ENCODE results near the gene CPXM2. TPM values are rescaled to one million over a fixed set of nuclear protein-coding genes. Genes with fewer than 3 reads are reported as not detected.

CPXM2 gene
- total RNA-seq, 1 experiment from 2014 or later, result 0.12 TPM

DNA sequence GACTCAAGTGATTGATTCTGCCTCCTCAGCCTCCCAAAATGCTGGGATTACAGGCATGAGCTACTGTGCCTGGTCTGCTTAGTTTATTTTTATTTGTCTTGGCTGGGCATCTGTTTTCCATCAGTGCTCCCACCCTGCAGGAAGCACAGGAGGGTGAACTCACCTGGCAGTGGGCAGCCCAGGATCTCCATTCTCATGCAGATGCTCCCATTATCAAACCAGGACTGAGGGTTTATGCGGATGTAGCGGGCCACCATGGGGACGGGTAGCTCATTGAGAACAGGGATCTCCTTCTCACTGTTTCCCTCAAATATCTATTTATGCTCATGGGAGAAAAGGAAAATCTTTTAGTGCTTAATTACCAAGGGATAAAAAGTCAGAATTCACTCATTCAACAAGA lies 93.8 kb downstream of the CPXM2 start:
- no peak overlapping the region for H3K4me2 ChIP-seq (ENCODE audit: low read length)
- no TSS peak for BruUV-seq (replicated peaks)
- H3K36me3 ChIP-seq (ENCODE audit: control insufficient read depth in 1 of 2, insufficient read depth in 2 of 2, low read length in 2 of 2), result no peaks in the 10 kb centered on the region
- intact Hi-C loops (cut with micrococcal nuclease), result no loop called here
- no peak overlapping the region for H3K4me3 ChIP-seq (replicated peaks in 1 of 2; ENCODE audit: low read depth in 1 of 2, low read length in 2 of 2)
- no peaks in the 10 kb centered on the region for H3K79me2 ChIP-seq (ENCODE audit: insufficient read depth, low read length)
- H2AFZ ChIP-seq (ENCODE audit: low read depth, low read length, poor library complexity, severe bottlenecking), result no peak overlapping the region
- RAD21 ChIA-PET (ENCODE audit: low non-redundant PET in 1 of 2, low total read pairs in 2 of 2, uncharacterized antibody in 2 of 2, unreplicated experiment in 2 of 2), result no interaction called here
- TF ChIP-seq, protein P1, sequence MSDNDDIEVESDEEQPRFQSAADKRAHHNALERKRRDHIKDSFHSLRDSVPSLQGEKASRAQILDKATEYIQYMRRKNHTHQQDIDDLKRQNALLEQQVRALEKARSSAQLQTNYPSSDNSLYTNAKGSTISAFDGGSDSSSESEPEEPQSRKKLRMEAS (IDR thresholded peaks at IDR 0.05), result no peak
- TF ChIP-seq ELF1 (IDR thresholded peaks at IDR 0.05; ENCODE audit: borderline replicate concordance, low read depth) (no peak), ZBTB33 (IDR thresholded peaks at IDR 0.05; ENCODE audit: extremely low read depth, insufficient replicate concordance, low read length) (no peak), YY1 (IDR thresholded peaks at IDR 0.05; ENCODE audit: extremely low read depth, insufficient replicate concordance, low read depth, low read length) (no peak), EGR1 (IDR thresholded peaks at IDR 0.05; ENCODE audit: low read depth) (no peak), CBX3 (IDR thresholded peaks at IDR 0.05; ENCODE audit: low read depth) (no peak), RAD21 (IDR thresholded peaks at IDR 0.05; ENCODE audit: low read depth) (no peak), ZFX (IDR thresholded peaks at IDR 0.05) (no peak), TCF7L2 (IDR thresholded peaks at IDR 0.05; ENCODE audit: borderline replicate concordance, extremely low read depth, insufficient read depth, insufficient read length) (no peak), POLR2A (IDR thresholded peaks at IDR 0.05; ENCODE audit: borderline replicate concordance, extremely low read depth, insufficient read depth, insufficient read length) (no peak), JUND (IDR thresholded peaks at IDR 0.05) (no peak), EZH2 (IDR thresholded peaks at IDR 0.05) (no peak), CEBPB (IDR thresholded peaks at IDR 0.05; ENCODE audit: low read depth) (no peak)
- TF ChIP-seq, protein P2, sequence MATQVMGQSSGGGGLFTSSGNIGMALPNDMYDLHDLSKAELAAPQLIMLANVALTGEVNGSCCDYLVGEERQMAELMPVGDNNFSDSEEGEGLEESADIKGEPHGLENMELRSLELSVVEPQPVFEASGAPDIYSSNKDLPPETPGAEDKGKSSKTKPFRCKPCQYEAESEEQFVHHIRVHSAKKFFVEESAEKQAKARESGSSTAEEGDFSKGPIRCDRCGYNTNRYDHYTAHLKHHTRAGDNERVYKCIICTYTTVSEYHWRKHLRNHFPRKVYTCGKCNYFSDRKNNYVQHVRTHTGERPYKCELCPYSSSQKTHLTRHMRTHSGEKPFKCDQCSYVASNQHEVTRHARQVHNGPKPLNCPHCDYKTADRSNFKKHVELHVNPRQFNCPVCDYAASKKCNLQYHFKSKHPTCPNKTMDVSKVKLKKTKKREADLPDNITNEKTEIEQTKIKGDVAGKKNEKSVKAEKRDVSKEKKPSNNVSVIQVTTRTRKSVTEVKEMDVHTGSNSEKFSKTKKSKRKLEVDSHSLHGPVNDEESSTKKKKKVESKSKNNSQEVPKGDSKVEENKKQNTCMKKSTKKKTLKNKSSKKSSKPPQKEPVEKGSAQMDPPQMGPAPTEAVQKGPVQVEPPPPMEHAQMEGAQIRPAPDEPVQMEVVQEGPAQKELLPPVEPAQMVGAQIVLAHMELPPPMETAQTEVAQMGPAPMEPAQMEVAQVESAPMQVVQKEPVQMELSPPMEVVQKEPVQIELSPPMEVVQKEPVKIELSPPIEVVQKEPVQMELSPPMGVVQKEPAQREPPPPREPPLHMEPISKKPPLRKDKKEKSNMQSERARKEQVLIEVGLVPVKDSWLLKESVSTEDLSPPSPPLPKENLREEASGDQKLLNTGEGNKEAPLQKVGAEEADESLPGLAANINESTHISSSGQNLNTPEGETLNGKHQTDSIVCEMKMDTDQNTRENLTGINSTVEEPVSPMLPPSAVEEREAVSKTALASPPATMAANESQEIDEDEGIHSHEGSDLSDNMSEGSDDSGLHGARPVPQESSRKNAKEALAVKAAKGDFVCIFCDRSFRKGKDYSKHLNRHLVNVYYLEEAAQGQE (IDR thresholded peaks at IDR 0.05; ENCODE audit: low read depth), result no peak
- DNase-seq (ENCODE audit: low read depth, low spot score), result no peak
- POLR2A ChIA-PET, result no interaction called here
- H3K4me1 ChIP-seq (ENCODE audit: control insufficient read depth in 1 of 2, insufficient read depth in 2 of 2, low read length in 2 of 2), result no peaks in the 10 kb centered on the region
- ATAC-seq, result no peak
- no peak overlapping the region for H3K9ac ChIP-seq (ENCODE audit: low read length)
- no peak overlapping the region for H3K27ac ChIP-seq (ENCODE audit: low read depth, low read length)
- H3K27me3 ChIP-seq (ENCODE audit: insufficient read depth, low read length), result peaks cover 40% of the 10 kb centered on the region
- CTCF ChIA-PET, result no interaction called here
- no peaks in the 10 kb centered on the region for H4K20me1 ChIP-seq (ENCODE audit: insufficient read depth)
- no peaks in the 10 kb centered on the region for H3K9me2 ChIP-seq (ENCODE audit: insufficient read depth)
- no peaks in the 10 kb centered on the region for H3K9me3 ChIP-seq (ENCODE audit: control insufficient read depth in 1 of 2, insufficient read depth in 1 of 2, low read depth in 1 of 2, low read length in 2 of 2)

All from HCT116 (cell line).